ENCODE results near the gene CC2D1A.

GRCh38 chr19:13958043-13958442, 52.0 kb downstream of the CC2D1A start:
- TF ChIP-seq JUND (IDR thresholded peaks at IDR 0.05) (no peak), NRF1 (IDR thresholded peaks at IDR 0.05; ENCODE audit: low read depth, low read length) (no peak), CTCF (IDR thresholded peaks at IDR 0.05) (no peak), SIN3A (IDR thresholded peaks at IDR 0.05; ENCODE audit: borderline replicate concordance, low read depth, low read length) (no peak), MXI1 (IDR thresholded peaks at IDR 0.05; ENCODE audit: low read depth, low read length) (no peak), TEAD4 (IDR thresholded peaks at IDR 0.05; ENCODE audit: borderline replicate concordance, insufficient read depth) (no peak), RXRA (IDR thresholded peaks at IDR 0.05; ENCODE audit: borderline replicate concordance, low read depth) (no peak), POLR2AphosphoS5 (IDR thresholded peaks at IDR 0.05; ENCODE audit: low read depth, low read length) (no peak)
- TF ChIP-seq, protein P1, sequence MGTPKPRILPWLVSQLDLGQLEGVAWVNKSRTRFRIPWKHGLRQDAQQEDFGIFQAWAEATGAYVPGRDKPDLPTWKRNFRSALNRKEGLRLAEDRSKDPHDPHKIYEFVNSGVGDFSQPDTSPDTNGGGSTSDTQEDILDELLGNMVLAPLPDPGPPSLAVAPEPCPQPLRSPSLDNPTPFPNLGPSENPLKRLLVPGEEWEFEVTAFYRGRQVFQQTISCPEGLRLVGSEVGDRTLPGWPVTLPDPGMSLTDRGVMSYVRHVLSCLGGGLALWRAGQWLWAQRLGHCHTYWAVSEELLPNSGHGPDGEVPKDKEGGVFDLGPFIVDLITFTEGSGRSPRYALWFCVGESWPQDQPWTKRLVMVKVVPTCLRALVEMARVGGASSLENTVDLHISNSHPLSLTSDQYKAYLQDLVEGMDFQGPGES (IDR thresholded peaks at IDR 0.05; ENCODE audit: low read depth, low read length), result no peak
- TF ChIP-seq, protein P2, sequence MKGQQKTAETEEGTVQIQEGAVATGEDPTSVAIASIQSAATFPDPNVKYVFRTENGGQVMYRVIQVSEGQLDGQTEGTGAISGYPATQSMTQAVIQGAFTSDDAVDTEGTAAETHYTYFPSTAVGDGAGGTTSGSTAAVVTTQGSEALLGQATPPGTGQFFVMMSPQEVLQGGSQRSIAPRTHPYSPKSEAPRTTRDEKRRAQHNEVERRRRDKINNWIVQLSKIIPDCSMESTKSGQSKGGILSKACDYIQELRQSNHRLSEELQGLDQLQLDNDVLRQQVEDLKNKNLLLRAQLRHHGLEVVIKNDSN (IDR thresholded peaks at IDR 0.05; ENCODE audit: borderline replicate concordance, low read depth), result no peak
- TF ChIP-seq, protein P3, sequence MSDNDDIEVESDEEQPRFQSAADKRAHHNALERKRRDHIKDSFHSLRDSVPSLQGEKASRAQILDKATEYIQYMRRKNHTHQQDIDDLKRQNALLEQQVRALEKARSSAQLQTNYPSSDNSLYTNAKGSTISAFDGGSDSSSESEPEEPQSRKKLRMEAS (IDR thresholded peaks at IDR 0.05; ENCODE audit: low read depth), result no peak
